Stimulated activated CD4-positive, alpha-beta T cell treated with anti-CD3 and anti-CD28 coated beads, TNF-alpha, amount 100 ng/mL, for 48 hours (primary cell): ENCODE data around the gene GNL1.
A peak's percentile ranks its signal among the peaks of the same experiment; 100 is the strongest.

Experiments
- DNase-seq, 3 donors: peaks; one replicate each; pipeline ENCODE4 v3.0.0-alpha.2; 2020; ENCODE audit warnings: low read depth in 3 of 3

GNL1 gene

GRCh38 chr6:30556066-30556905 lies at the start of gene GNL1:
Gene GNL1, minus strand, starts transcription at chr6:30556489. Its CDS starts 286 bp downstream, at chr6:30556203.
- DNase-seq, result peak; percentile 97 to 99 (median 99)

GRCh38 chr6:30603961-30604360 lies 47.7 kb upstream of the GNL1 start:
- no peak for DNase-seq

DNA sequence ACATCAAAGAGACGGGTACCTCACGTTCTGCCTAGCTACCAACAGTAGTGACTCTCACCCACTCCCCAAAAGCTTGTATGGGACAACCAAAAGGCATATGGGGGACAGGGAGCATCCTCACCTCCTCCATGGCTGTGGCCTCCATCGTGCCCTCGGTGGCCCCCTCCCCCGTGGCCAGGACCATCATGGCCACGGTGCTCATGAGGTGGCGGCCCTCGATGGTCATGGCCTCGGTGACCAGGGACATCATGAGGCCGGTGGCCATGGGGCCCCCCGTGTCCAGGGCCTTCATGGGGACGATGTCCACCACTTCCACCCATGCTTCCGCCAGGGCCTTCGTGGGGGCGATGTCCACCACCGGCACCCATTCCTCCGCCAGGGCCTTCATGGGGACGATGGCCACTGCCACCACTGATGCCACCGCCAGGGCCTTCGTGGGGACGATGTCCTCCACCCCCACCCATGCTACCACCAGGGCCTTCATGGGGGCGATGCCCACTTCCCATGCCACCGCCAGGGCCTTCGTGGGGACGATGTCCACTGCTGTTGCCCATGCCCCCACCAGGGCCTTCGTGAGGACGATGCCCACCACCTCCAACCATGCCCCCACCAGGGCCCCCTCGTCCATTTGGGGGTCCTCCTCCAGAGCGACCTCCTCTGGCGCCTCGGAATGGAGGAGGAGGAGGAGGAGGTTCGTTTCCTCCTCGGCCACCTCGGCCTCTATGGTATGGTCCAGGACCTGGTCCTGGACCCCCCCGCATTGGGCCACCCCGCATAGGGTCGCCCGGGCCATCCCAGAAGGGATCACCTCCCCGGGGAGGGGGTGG lies 45.7 kb upstream of the GNL1 start:
- DNase-seq, result no peak

- DNase-seq, result no peak
These were observed 45.1 kb upstream of the GNL1 start for GRCh38 chr6:30601436-30601814.

GRCh38 chr6:30600451-30600961 lies 44.2 kb upstream of the GNL1 start:
- DNase-seq, result no peak

DNA sequence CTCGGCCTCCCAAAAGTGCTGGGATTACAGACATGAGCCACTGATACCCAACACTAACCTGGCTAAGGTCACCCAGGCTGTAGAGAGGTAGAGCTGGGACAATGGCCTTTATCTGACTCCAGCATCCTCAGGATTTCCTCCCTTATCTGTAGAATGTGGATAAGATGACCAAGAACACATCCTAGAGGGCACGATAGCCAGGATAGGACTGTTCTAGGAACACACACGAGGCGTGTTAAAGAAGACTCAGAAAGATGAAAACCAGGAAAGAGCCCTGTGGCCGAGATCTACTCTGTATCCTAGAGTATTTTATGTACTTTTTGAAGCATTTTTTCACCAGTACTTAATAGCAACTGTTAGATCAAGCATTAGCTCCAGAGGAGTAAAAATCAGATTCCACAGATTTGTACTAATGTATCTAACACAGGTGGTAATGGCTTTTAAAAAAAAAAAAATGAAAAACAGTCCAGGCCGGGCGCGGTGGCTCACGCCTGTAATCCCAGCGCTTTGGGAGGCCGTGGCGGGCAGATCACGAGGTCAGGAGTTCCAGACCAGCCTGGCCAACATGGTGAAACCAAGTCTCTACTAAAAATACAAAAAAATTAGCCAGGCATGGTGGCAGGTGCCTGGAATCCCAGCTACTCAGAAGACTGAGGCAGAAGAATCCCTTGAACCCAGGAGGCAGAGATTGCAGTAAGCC lies 43.5 kb upstream of the GNL1 start:
- DNase-seq, result no peak

- no peak for DNase-seq
These were observed 42.8 kb upstream of the GNL1 start for GRCh38 chr6:30598912-30599624.

DNA sequence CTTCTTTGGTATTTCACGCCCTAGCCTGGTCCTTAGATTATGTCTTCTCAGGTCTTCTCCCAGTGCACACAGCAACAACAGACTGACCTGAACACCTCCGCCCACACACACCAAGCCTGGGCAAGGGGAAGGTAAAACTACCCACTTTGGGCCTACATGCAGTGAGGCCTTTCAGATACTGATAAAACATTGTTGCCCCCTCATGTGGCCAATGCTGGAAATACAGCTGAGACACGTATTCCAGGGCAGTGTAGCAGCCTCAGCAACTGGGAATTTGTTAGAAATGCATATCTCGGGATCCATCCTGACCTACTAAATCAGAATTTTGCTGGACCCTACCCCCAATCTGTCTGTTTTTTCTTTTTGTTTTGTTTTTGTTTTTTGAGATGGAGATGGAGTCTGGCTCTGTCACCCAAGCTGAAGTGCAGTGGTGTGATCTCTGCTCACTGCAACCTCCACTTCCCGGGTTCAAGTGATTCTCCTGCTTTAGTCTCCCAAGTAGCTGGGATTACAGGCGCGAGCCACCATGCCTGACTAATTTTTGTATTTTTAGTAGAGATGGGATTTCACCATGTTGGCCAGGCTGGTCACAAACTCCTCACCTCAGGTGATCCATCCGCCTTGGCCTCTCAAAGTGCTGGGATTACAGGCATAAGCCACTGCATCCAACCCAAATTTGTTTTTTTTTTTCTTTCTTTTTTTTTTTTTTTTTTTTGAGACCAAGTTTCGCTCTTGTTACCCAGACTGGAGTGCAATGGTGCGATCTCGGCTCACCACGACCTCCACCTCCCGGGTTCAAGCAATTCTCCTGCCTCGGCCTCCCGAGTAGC lies 41.2 kb upstream of the GNL1 start:
- peak; percentile 57 to 76 (median 62) for DNase-seq

DNA sequence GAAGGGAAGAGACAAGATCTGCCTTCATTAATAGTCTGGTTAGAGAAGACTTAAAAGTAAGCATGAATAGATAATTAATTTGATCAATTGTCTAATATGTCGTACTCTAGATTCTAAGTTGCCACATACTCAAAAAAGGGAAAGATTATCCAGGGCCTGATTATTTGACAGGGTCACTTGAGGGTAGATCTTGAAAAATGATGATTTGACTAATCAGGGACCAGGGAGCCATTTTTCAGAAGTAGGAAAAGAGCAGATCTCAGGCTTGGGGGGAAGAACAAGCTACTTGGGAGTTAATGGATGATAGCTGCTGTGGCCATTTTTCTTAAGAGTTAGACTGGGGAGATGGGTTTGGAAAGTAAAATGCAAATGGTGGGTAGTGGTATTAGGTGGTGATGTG lies 36.0 kb upstream of the GNL1 start:
- no peak for DNase-seq

GRCh38 chr6:30591008-30591407 lies 34.7 kb upstream of the GNL1 start:
- no peak for DNase-seq

GRCh38 chr6:30590509-30590908 lies 34.2 kb upstream of the GNL1 start:
- DNase-seq, result no peak

GRCh38 chr6:30589754-30590358 lies 33.6 kb upstream of the GNL1 start:
- no peak for DNase-seq

DNA sequence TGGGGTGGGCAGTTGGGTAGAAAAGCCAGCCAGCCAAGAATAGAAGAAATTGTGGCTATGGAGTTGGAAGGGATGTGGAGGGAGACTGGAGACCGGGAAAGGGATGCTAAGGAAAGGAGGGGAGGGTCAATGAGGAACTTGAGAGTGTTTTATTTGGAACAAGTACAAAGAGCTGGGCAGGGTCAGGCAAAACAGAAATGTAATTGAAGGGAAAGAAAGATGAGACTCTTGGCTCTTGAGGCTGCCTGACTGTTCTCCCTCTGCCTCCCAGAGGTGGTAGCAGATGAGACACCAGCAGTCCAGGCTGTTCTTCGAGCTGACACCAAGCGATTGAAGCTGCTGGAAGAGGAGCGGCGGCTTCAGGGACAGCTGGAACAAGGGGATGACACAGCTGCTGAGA lies 27.6 kb upstream of the GNL1 start:
- no peak for DNase-seq

DNA sequence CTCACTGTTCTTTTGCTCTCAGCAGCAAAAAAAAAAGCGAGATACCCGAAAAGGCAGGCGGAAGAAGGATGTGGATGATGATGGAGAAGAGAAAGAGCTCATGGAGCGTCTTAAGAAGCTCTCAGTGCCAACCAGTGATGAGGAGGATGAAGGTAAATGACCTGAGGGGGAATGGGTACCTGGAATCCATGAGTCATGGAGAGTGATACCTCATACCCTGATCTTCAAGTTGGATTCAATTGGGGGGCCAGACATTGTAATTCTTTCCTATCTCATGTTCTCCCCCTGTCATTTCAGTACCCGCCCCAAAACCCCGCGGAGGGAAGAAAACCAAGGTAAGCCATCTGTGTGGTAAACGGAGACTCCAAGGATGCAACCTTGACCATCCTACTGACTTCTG lies 21.8 kb upstream of the GNL1 start:
- DNase-seq, result no peak

- DNase-seq, result no peak
These were observed 16.8 kb upstream of the GNL1 start for GRCh38 chr6:30573113-30573512.

DNA sequence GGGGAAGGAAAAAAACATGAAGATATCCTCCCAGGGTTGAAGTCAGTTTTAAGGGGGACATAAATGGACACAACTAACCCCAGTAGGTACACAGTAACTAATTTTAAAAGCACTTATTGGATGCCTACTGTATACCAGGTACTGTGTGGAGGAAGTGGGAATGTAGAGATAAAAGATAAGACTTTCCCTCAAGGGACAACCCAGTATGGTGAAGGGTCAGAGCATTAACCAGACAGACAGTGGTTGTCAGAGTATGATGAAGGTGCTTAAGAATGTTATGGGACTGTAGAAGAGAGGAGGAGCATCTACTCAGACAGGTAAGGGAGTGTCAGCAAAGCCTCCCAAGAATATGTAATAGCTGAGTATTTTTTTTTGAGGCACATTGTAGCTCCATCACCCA lies 15.9 kb upstream of the GNL1 start:
- no peak for DNase-seq

DNA sequence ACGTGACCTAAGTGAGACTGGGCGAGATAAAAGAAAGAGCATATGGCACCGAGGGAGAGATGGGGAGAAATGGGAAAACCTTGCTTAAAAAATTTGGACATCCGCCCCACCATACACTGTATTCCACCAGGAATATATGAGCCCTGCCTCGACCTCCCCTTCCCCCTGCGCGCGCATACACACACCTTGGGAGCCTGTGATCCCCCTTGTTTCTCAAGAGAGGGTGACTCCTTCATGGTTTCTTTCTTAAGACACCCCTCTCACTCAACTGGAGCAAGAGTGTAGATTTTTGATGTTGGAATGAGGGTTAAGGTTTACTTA lies 15.4 kb upstream of the GNL1 start:
- no peak for DNase-seq

DNA sequence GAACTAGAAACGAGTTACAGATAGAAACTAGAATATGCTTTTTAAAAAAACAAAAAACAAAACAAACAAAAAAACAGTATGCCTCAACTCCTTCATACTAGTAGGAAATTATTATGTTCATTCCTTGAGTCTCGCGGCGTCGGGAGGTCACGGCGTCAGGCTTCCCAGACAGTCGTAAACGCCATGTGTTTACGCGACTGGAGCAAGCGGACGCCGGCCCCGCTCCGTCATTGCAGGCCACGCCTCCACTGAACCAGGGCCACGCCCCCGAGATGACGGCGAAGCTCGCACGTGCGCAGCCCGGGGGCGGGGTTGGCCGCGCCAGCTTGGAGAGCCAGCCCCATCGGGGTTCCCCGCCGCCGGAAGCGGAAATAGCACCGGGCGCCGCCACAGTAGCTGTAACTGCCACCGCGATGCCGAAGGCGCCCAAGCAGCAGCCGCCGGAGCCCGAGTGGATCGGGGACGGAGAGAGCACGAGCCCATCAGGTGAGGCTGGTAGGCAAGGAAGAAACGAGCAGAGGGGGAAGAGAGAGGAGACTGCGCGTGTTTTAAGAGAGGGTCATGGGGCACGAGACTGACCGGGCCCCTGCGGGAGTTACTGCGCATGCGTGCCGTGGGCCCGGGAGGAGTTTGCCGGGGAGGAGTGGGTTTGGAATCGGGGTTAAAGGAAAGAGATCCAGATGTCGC lies 14.9 kb upstream of the GNL1 start, which contains the start of gene ABCF1:
Gene ABCF1 (plus strand): TSS at position 368 of the 687 bp plus-strand sequence. CDS start 46 bp downstream, at position 414.
- peak; percentile 98 to 100 (median 99) for DNase-seq

GRCh38 chr6:30570740-30571074 lies 14.4 kb upstream of the GNL1 start:
- peak in 1 of 3 donors; percentile 10 for DNase-seq

GRCh38 chr6:30570263-30570662 lies 14.0 kb upstream of the GNL1 start:
- no peak for DNase-seq
